H9 (cell line): ENCODE results near the gene SFMBT2. TPM values are rescaled to one million over a fixed set of nuclear protein-coding genes. Genes with fewer than 3 reads are reported as not detected.

Source experiments
- DNase-seq: peaks from one replicate; pipeline ENCODE4 v3.0.0-alpha.2; 2017
- H2AFZ ChIP-seq: one replicate; pipeline ENCODE4 v1.6.1; 2013; ENCODE audit warnings: mild to moderate bottlenecking, low read length, control low read depth, moderate library complexity
- H2AK5ac ChIP-seq: 2 replicates; pipeline ENCODE4 v1.6.1; 2013; ENCODE audit warnings: low read length, control low read depth, mixed read lengths; ENCODE audit not compliant: insufficient read length
- H2BK120ac ChIP-seq: one replicate; pipeline ENCODE4 v1.6.1; 2013; ENCODE audit warnings: low read depth, mild to moderate bottlenecking, low read length, control low read depth, inconsistent platforms; ENCODE audit not compliant: poor library complexity, severe bottlenecking
- H2BK12ac ChIP-seq: 2 replicates; pipeline ENCODE4 v1.6.1; 2013; ENCODE audit warnings: low read length, control low read depth, mixed read lengths, low read depth; ENCODE audit not compliant: insufficient read length
- H2BK15ac ChIP-seq: 2 replicates; pipeline ENCODE4 v1.6.1; 2013; ENCODE audit warnings: low read depth, low read length, control low read depth
- H2BK20ac ChIP-seq: one replicate; pipeline ENCODE4 v1.6.1; 2013; ENCODE audit warnings: low read depth, mild to moderate bottlenecking, low read length, control low read depth, inconsistent platforms; ENCODE audit not compliant: poor library complexity, severe bottlenecking
- H2BK5ac ChIP-seq: 2 replicates; pipeline ENCODE4 v1.6.1; 2013; ENCODE audit warnings: low read length, control low read depth, mixed read lengths; ENCODE audit not compliant: insufficient read length
- H3K14ac ChIP-seq: 2 replicates; pipeline ENCODE4 v1.6.1; 2013; ENCODE audit warnings: low read length, control low read depth; ENCODE audit not compliant: insufficient read depth
- H3K18ac ChIP-seq: 2 replicates; pipeline ENCODE4 v1.6.1; 2013; ENCODE audit warnings: low read depth, mild to moderate bottlenecking, mixed read lengths, low read length, control low read depth; ENCODE audit not compliant: insufficient read length
- H3K23ac ChIP-seq: 2 replicates; pipeline ENCODE4 v1.6.1; 2013; ENCODE audit warnings: low read length, control low read depth, mixed read lengths, low read depth; ENCODE audit not compliant: insufficient read length
- H3K23me2 ChIP-seq: 2 replicates; pipeline ENCODE4 v1.6.1; 2013; ENCODE audit warnings: low read depth, mild to moderate bottlenecking, mixed read lengths, low read length, control low read depth; ENCODE audit not compliant: insufficient read length, poor library complexity, severe bottlenecking
- H3K27ac ChIP-seq: 2 replicates; pipeline ENCODE4 v1.5.1; 2013; ENCODE audit warnings: low read length, control low read depth, mixed read lengths, low read depth; ENCODE audit not compliant: insufficient read length
- H3K27me3 ChIP-seq: 2 replicates; pipeline ENCODE4 v1.6.1; 2013; ENCODE audit warnings: low read length, control low read depth, inconsistent platforms; ENCODE audit not compliant: insufficient read depth
- H3K4ac ChIP-seq: 2 replicates; pipeline ENCODE4 v1.6.1; 2013; ENCODE audit warnings: low read depth, mild to moderate bottlenecking, control low read depth, inconsistent platforms, low read length, moderate library complexity
- H3K4me1 ChIP-seq: 2 replicates; pipeline ENCODE4 v1.6.1; 2013; ENCODE audit warnings: low read length, control low read depth, inconsistent platforms; ENCODE audit not compliant: insufficient read depth
- H3K4me2 ChIP-seq: 2 replicates; pipeline ENCODE4 v1.6.1; 2013; ENCODE audit warnings: low read length, control low read depth, mixed read lengths; ENCODE audit not compliant: insufficient read length, insufficient read depth
- H3K56ac ChIP-seq: 2 replicates; pipeline ENCODE4 v1.6.1; 2013; ENCODE audit warnings: low read depth, mild to moderate bottlenecking, mixed read lengths, low read length, control low read depth; ENCODE audit not compliant: insufficient read length
- H3K79me1 ChIP-seq: 2 replicates; pipeline ENCODE4 v1.6.1; 2013; ENCODE audit warnings: low read depth, mild to moderate bottlenecking, moderate library complexity, low read length, control low read depth, inconsistent platforms; ENCODE audit not compliant: insufficient read depth, poor library complexity, severe bottlenecking
- H3K79me2 ChIP-seq: 2 replicates; pipeline ENCODE4 v1.6.1; 2013; ENCODE audit warnings: low read length, control low read depth, inconsistent platforms; ENCODE audit not compliant: insufficient read depth
- H3K9ac ChIP-seq: 2 replicates; pipeline ENCODE4 v1.6.1; 2013; ENCODE audit warnings: low read length, control low read depth, mixed read lengths; ENCODE audit not compliant: insufficient read length; ENCODE audit errors: extremely low read depth
- H3K9me3 ChIP-seq: one replicate; pipeline ENCODE4 v1.6.1; 2013; ENCODE audit warnings: low read depth, low read length, inconsistent platforms; ENCODE audit not compliant: control insufficient read depth
- H3T11ph ChIP-seq: one replicate; pipeline ENCODE4 v1.6.1; 2013; ENCODE audit warnings: mild to moderate bottlenecking, low read length, control low read depth, inconsistent platforms
- H4K20me1 ChIP-seq: one replicate; pipeline ENCODE4 v1.6.1; 2013; ENCODE audit not compliant: control insufficient read depth, insufficient read length, insufficient read depth
- H4K5ac ChIP-seq: 2 replicates; pipeline ENCODE4 v1.6.1; 2013; ENCODE audit warnings: low read depth, mild to moderate bottlenecking, mixed read lengths, low read length, control low read depth; ENCODE audit not compliant: insufficient read length
- H4K8ac ChIP-seq: replicated peaks from 2 replicates; pipeline ENCODE4 v1.6.1; 2013; ENCODE audit warnings: low read length, control low read depth, mixed read lengths, low read depth; ENCODE audit not compliant: insufficient read length
- H4K91ac ChIP-seq: 2 replicates; pipeline ENCODE4 v1.6.1; 2013; ENCODE audit warnings: low read depth, mild to moderate bottlenecking, moderate library complexity, mixed read lengths, low read length, control low read depth; ENCODE audit not compliant: insufficient read length
- H3K27ac Mint-ChIP-seq, 3 experiments: 2 replicates in 2 of 3; 3 replicates in 1 of 3; pipeline ENCODE4 v1.8.0; 2020 to 2021; ENCODE audit warnings: mixed read lengths in 3 of 3, mild to moderate bottlenecking in 1 of 3, moderate library complexity in 1 of 3
- H3K27me3 Mint-ChIP-seq: 2 replicates; pipeline ENCODE4 v1.8.0; 2021; ENCODE audit warnings: low read depth, mild to moderate bottlenecking, moderate library complexity, mixed read lengths
- H3K36me3 Mint-ChIP-seq, 3 experiments: 2 replicates in 2 of 3; 3 replicates in 1 of 3; pipeline ENCODE4 v1.8.0; 2020 to 2021; ENCODE audit warnings: low read depth in 3 of 3, mixed read lengths in 3 of 3; ENCODE audit not compliant: insufficient read depth in 1 of 3
- H3K4me1 Mint-ChIP-seq, 2 experiments: 2 replicates each; pipeline ENCODE4 v1.8.0; 2020; ENCODE audit warnings: mixed read lengths in 2 of 2
- H3K4me3 Mint-ChIP-seq, 2 experiments: 2 replicates in 1 of 2; 3 replicates in 1 of 2; pipeline ENCODE4 v1.8.0; 2020 to 2021; ENCODE audit warnings: mild to moderate bottlenecking in 2 of 2, mixed read lengths in 2 of 2, moderate library complexity in 1 of 2
- H3K9me3 Mint-ChIP-seq, 2 experiments: 2 replicates in 1 of 2; 3 replicates in 1 of 2; pipeline ENCODE4 v1.8.0; 2020; ENCODE audit warnings: mild to moderate bottlenecking in 2 of 2, mixed read lengths in 2 of 2, moderate library complexity in 1 of 2
- CTCF ChIP-seq: fragments of 200-600 bp; sonication (generic); conservative IDR thresholded peaks from 3 replicates; pipeline ENCODE4 v1.8.0; 2021; ENCODE audit warnings: antibody characterized with exemption, mild to moderate bottlenecking
- WGBS: extraction: QIAGEN DNeasy Blood & Tissue Kit; methylation state at CpG from one replicate; pipeline ENCODE4 v1.1.7; 2013; ENCODE audit warnings: missing lambda C conversion rate, low lambda C conversion rate, mixed read lengths; ENCODE audit not compliant: insufficient read length; ENCODE audit errors: extremely low coverage; 5-methylcytosine and 5-hydroxymethylcytosine counted together
- total RNA-seq: library from RNA; stranded (reverse); gene quantifications from 2 replicates; pipeline ENCODE4 v1.2.1, GENCODE V29; 2021

SFMBT2 gene
- total RNA-seq, 1 experiment from 2014 or later, result 5.3 TPM

GRCh38 chr10:7409732-7410168 is 1.1 kb downstream of the SFMBT2 start:
- no peak overlapping the region for H2BK5ac ChIP-seq
- H3K9me3 ChIP-seq, result no peaks in the 10 kb centered on the region
- Mint-ChIP-seq H3K27me3 (peaks cover 89% of the 10 kb centered on the region), H3K4me3 (peak overlapping the region; percentile 83 to 91), H3K36me3 (no peaks in the 10 kb centered on the region), H3K27ac (no peak overlapping the region), H3K9me3 (peaks cover 0 to 4% of the 10 kb centered on the region in 2 experiments; a peak in 2 of 5 replicates), H3K4me1 (peaks cover 36 to 41% of the 10 kb centered on the region in 2 experiments)
- no peak for TF ChIP-seq CTCF
- no peak overlapping the region for H2AK5ac ChIP-seq
- H3T11ph ChIP-seq, result no peak overlapping the region
- H4K8ac ChIP-seq, result no peak overlapping the region
- H3K4me1 ChIP-seq, result no peaks in the 10 kb centered on the region; the same call in 1 of the 2 replicates
- no peak overlapping the region for H3K14ac ChIP-seq
- H2AFZ ChIP-seq, result no peak overlapping the region
- H2BK12ac ChIP-seq, result no peak overlapping the region
- WGBS, result no CpG with 5 or more reads among the region's 15 CpGs
- H4K5ac ChIP-seq, result no peak overlapping the region
- DNase-seq, result no peak
- H3K23ac ChIP-seq, result no peak overlapping the region
- H3K27me3 ChIP-seq, result peaks cover 29% of the 10 kb centered on the region; the same call in 1 of the 2 replicates
- no peak overlapping the region for H3K56ac ChIP-seq
- peak overlapping the region; percentile 74 for H3K4me2 ChIP-seq
- no peak overlapping the region for H2BK20ac ChIP-seq
- no peak overlapping the region for H3K27ac ChIP-seq
- H3K9ac ChIP-seq, result no peak overlapping the region
- H3K18ac ChIP-seq, result no peak overlapping the region
- peaks cover 51% of the 10 kb centered on the region for H3K23me2 ChIP-seq
- no peak overlapping the region for H4K91ac ChIP-seq
- H2BK120ac ChIP-seq, result no peak overlapping the region
- H3K4ac ChIP-seq, result no peak overlapping the region
- no peak overlapping the region for H2BK15ac ChIP-seq
- peaks cover 4% of the 10 kb centered on the region; the same call in 1 of the 2 replicates for H3K79me2 ChIP-seq
- H4K20me1 ChIP-seq, result no peaks in the 10 kb centered on the region
- H3K79me1 ChIP-seq, result no peaks in the 10 kb centered on the region
